ENCODE data around the gene TMEM117.

TMEM117 gene

GRCh38 chr12:44403185-44403584 lies 567.3 kb downstream of the TMEM117 start:
- no peak for DNase-seq

- no peak for DNase-seq
Measured at GRCh38 chr12:44405297-44405696, 569.4 kb downstream of the TMEM117 start.

- no peak for DNase-seq
Measured at GRCh38 chr12:44422559-44422958, 586.7 kb downstream of the TMEM117 start.

- DNase-seq, result no peak
Measured at GRCh38 chr12:44428825-44429224, 592.9 kb downstream of the TMEM117 start.

GRCh38 chr12:44431647-44432343 lies 595.9 kb downstream of the TMEM117 start:
- no peak for DNase-seq

- no peak for DNase-seq
Measured at GRCh38 chr12:44433659-44434058, 597.8 kb downstream of the TMEM117 start.

GRCh38 chr12:44436756-44437155 lies 600.9 kb downstream of the TMEM117 start:
- no peak for DNase-seq
